ENCODE results near the gene POLRMT. TPM values are rescaled to one million over a fixed set of nuclear protein-coding genes. Genes with fewer than 3 reads are reported as not detected.

Gene POLRMT
- total RNA-seq, 2 experiments from 2014 or later: 42.1 to 52.3 TPM

DNA sequence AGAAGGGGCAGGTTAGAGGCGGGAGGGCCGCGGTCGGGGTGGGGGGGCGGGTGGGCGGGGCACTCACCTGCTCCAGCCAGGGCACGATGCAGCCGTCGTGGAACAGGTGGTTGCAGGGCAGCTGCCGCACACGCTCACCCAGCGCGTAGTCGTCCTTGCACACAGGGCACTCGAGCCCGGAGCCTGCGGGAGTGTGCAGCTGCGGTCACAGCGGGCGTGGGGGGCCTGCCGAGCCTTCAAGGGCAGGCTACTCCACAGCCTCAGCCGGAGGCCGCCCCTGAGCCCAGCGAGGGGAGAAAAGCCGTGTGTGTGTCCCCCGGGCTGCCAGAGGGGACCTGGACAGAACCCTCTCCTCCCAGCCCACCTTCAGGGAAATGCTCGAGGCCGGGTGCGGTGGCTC, 15.0 kb upstream of the POLRMT start:
- Mint-ChIP-seq H3K9me3 (no peaks in the 10 kb centered on the region), H3K27ac (no peak overlapping the region), H3K4me3 (no peak overlapping the region), H3K36me3 (ENCODE audit: low read depth) (peaks cover 6% of the 10 kb centered on the region), H3K27me3 (no peaks in the 10 kb centered on the region), H3K4me1 (no peaks in the 10 kb centered on the region)
- CTCF ChIA-PET: no interaction called here
- POLR2A ChIA-PET: no interaction called here
- DNase-seq: no peak

DNA sequence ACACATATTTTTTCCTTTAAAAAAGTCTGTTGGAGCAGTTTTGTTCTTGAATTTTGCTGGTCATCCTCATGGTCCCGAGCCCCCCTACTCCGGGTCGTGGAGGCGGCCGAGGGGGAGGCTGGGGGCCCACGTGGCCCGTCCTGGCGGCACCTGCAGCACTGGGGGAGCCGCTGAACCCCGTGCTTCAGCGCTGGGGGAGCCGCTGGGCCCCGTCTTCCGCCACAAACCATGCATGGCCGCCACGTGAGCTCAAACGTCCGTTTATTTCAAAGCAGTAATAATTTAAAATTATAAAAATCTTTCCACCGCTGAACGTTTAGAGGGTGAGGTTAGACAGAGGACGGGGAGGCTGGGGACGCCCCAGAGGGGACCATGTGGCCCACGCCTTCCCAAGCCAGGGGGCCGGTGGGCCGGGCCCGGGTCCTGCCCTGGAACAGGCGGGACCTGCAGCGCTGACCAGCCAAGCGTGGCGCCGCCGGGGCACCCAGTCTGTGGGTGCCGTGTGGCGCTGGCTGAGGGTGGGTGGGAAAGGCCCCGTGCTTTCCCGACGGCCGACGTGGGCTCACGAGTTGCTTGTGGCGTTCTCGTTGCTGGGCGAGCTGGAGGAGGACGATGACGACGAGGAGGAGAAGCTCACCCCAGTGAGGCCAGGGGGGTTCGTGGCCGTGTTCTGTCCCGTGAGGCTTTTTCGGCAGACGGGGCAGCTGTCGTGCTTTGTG, 14.4 kb upstream of the POLRMT start:
- CTCF ChIA-PET: no interaction called here
- POLR2A ChIA-PET: no interaction called here
- H3K27me3 Mint-ChIP-seq: no peaks in the 10 kb centered on the region
- DNase-seq: no peak
- no peak overlapping the region for H3K27ac Mint-ChIP-seq
- H3K4me3 Mint-ChIP-seq: no peak overlapping the region
- peaks cover 6% of the 10 kb centered on the region for H3K36me3 Mint-ChIP-seq (ENCODE audit: low read depth)
- no peaks in the 10 kb centered on the region for H3K4me1 Mint-ChIP-seq
- no peaks in the 10 kb centered on the region for H3K9me3 Mint-ChIP-seq

DNA sequence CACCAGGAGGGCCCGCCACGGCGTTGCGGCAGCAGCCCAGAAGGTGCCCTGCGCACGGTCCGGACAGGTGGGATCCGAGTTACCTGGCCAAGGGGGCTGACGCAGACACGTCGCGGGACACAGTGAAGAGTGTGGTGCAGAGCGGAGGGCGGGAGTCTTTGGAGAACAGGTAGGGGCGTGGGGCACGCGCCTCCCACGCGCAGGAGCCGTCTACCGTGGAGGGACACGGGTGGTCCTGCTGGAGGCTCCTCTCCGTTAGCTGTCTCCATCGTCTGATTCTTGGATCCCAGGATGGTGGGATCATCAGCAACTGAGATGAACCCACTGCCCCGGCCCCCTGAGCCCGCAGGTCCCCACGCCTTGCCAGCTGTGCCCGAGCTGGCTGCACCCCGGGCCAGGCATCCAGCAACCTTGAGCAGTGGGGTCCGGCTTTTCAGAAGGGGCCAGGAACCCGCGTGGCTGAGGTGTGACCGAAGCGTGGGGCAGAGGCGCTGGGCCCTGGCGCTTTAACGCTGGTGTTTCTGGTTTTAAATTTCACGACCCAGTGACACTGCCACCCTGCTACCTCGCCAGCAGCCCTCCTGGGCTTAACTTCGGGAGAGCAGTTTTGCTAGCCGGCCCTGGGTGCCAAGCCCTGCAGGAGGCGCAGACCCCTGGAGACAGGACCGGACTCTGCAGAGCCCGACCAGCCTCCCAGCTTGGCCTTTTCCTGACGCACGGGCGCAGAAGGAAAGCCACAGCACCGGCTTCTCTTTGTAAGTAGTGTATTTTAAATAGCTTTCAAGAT, 13.6 kb upstream of the POLRMT start:
- H3K27ac Mint-ChIP-seq: no peak overlapping the region
- no peak overlapping the region for H3K4me3 Mint-ChIP-seq
- CTCF ChIA-PET: no interaction called here
- no peaks in the 10 kb centered on the region for H3K27me3 Mint-ChIP-seq
- H3K9me3 Mint-ChIP-seq: no peaks in the 10 kb centered on the region
- no peaks in the 10 kb centered on the region for H3K4me1 Mint-ChIP-seq
- POLR2A ChIA-PET: no interaction called here
- H3K36me3 Mint-ChIP-seq (ENCODE audit: low read depth): peaks cover 6% of the 10 kb centered on the region
- no peak for DNase-seq

DNA sequence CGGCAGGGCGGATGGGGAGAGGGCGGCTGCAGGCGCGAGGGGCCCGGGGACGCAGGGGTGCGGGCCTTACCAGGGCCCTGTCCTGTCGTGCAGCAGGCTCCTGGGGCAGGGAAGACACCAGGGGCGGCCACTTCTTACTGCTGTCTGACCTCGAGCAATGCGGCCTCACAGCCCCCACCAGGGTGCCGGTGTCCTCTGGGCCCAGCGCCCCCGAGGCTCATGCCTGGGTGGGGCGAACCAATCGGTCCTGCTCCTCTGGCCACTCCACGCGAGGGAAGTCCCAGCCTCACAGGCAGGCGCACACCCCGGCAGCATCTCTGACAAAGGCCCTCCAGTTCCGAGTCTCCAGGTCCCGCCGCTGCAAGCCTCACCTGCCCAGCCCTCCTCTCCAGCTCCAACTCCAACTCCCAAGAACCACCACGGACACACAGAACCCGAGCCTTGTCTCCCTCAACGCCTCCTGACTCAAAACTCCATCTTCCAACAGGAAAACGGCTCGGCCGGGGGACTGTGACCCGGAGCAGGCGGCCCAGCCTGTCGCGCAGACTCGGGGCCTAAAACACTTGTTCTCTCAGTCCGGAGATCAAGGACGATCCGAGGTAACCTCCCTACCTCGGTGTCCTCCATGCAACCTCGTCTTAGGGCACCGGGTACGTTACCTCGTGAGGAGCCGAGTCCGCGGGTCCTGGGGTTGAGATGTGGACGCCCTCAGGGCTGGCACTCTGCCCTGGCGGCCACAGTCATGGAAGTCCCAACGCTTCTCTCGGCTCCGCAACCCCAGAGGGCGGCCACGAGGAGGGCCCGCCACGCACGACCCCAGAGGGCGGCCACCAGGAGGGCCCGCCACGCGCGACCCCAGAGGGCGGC, 12.8 kb upstream of the POLRMT start:
- ChIA-PET CTCF (no interaction called here), POLR2A (no interaction called here)
- DNase-seq: no peak
- Mint-ChIP-seq H3K4me3 (no peak overlapping the region), H3K9me3 (no peaks in the 10 kb centered on the region), H3K4me1 (no peaks in the 10 kb centered on the region), H3K27me3 (no peaks in the 10 kb centered on the region), H3K36me3 (ENCODE audit: low read depth) (peaks cover 6% of the 10 kb centered on the region), H3K27ac (no peak overlapping the region)

DNA sequence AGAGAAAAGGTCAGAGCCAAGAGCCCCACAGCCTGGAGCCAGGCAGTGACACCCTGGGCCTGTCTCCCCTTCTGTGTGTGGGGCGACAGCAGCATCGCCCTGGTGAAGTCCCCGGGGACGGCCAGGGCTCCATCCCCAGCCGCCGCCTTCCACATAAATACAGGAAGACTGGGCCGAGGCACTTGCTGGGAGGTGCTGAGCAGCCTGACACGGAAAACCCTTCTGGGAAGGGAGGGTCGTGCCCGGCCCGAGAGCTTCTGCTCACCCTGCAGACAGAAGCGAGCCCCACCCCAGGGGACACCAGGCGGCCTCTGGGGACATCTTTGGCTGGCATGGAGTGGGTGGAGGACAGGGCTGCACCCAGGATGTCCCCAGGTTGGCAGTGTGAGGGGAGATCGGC, 11.5 kb upstream of the POLRMT start:
- peaks cover 6% of the 10 kb centered on the region for H3K36me3 Mint-ChIP-seq (ENCODE audit: low read depth)
- H3K27ac Mint-ChIP-seq: no peak overlapping the region
- ChIA-PET POLR2A (no interaction called here), CTCF (no interaction called here)
- no peak overlapping the region for H3K4me3 Mint-ChIP-seq
- no peaks in the 10 kb centered on the region for H3K9me3 Mint-ChIP-seq
- DNase-seq: no peak
- H3K27me3 Mint-ChIP-seq: no peaks in the 10 kb centered on the region
- H3K4me1 Mint-ChIP-seq: no peaks in the 10 kb centered on the region

DNA sequence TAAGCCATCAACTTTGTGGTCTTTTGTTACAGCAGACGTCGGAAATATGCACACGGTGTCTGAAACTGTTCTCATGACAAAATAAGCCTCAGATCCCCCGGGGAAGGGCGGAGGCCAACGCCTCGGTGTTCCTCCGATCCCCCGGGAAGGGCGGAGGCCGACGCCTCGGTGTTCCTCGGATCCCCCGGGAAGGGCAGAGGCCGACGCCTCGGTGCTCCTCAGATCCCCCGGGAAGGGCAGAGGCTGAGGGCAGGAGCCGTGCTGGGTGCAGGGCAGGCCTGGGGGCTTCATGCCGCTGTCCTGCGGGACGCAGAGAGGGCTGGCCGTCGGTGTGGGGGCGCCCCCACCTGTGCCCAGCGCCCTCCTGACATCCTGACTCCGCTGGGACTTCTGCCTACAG, 11.0 kb upstream of the POLRMT start:
- Mint-ChIP-seq H3K4me3 (no peak overlapping the region), H3K36me3 (ENCODE audit: low read depth) (peaks cover 6% of the 10 kb centered on the region), H3K27me3 (peaks cover under 1% of the 10 kb centered on the region), H3K27ac (no peak overlapping the region), H3K4me1 (peaks cover 1% of the 10 kb centered on the region), H3K9me3 (no peaks in the 10 kb centered on the region)
- CTCF ChIA-PET: interaction anchor here (0.6 kb wide), 1 partner anchor 18 kb away, joined by 6 read pairs; no protein-coding TSS in a partner anchor
- DNase-seq: no peak
- POLR2A ChIA-PET: no interaction called here

DNA sequence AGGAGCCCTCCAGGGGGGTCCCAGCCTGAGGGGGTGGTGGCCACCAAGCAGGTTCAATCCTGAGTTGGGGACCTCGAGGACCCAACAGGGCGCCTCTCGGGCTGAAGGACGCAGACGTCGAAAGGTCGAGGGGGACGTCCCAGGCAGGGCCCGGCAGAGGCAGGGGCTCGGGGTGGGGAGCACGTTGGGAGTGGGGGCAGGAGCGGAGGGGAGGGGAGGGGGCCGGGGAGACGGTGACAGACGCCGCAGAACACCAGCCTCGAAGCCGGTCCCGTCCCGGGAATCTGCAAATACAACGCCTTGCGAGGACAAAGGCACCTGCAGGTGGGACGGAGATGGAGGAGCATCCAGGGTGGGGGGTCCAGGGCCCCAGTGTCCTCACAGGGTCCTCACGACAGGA, 10.4 kb upstream of the POLRMT start:
- Mint-ChIP-seq H3K9me3 (no peaks in the 10 kb centered on the region), H3K4me1 (peaks cover 7% of the 10 kb centered on the region), H3K4me3 (no peak overlapping the region), H3K27ac (no peak overlapping the region), H3K27me3 (peaks cover 2% of the 10 kb centered on the region), H3K36me3 (ENCODE audit: low read depth) (peaks cover 5% of the 10 kb centered on the region)
- CTCF ChIA-PET: interaction anchor here (0.6 kb wide), 1 partner anchor 18 kb away, joined by 6 read pairs; no protein-coding TSS in a partner anchor
- no peak for DNase-seq
- POLR2A ChIA-PET: no interaction called here

DNA sequence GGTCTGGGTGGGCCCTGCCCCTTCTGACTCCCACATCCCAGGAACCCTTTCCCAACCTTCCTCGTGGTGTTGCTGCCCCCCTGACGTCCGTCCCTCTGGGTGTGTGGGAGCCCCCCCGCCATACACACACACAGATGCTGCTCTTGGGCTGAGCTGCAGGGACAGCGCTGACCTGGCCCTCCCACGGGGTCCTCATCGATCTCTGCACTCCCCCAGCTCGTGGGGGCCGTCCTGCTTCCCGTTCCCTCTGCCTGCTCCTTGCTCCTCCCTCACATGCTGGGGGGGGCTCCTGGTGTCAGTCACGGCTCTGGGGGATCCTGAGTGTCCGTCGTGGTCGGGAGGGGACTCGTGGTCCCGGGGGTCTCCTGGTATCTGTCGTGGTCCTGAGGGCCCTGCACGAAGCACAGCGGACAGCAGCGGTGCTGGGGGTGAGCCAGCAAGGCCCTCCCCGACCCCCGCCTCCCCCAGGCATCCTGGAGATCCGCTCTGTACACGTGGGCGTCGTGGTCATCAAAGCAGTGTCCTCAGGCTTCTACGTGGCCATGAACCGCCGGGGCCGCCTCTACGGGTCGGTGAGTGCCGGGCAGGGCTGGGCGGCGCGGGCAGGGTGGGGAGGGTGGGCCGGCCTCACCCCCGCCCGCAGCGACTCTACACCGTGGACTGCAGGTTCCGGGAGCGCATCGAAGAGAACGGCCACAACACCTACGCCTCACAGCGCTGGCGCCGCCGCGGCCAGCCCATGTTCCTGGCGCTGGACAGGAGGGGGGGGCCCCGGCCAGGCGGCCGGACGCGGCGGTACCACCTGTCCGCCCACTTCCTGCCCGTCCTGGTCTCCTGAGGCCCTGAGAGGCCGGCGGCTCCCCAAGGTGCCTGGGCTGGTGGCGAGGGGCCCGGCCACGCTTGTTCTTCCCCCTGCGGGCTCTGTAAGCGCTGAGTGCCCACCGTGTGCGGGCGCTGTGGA, 9.7 kb upstream of the POLRMT start:
- no peak for DNase-seq
- Mint-ChIP-seq H3K27ac (no peak overlapping the region), H3K9me3 (no peaks in the 10 kb centered on the region), H3K4me1 (peaks cover 7% of the 10 kb centered on the region), H3K4me3 (no peak overlapping the region), H3K36me3 (ENCODE audit: low read depth) (peaks cover 3% of the 10 kb centered on the region), H3K27me3 (peaks cover 2% of the 10 kb centered on the region)
- ChIA-PET POLR2A (no interaction called here), CTCF (interaction anchor here (1.2 kb wide), 1 partner anchor 9 kb away, joined by 4 read pairs; no protein-coding TSS in a partner anchor)

DNA sequence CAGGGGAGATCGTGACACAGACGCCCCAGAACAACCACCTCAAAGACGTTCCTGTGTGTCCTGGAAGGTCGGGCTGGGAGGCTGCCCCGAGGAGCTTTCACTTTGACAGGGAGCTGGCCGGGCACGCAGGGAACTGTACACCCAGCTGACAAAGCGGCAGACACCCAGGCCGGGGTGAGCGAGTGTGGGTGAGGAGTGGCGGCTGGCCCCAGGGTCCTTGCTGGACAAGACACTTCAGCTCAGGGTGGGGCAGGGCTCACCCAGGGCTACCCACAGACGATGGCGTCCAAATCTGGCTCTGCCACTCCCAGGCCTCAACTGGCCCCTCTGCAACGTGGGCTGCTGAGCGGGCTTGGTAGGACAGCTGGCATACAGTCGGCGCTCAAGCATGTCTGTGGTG, 8.4 kb upstream of the POLRMT start:
- no peaks in the 10 kb centered on the region for H3K9me3 Mint-ChIP-seq
- ChIA-PET POLR2A (no interaction called here), CTCF (interaction anchor here (1.2 kb wide), 1 partner anchor 157 kb away, joined by 3 read pairs; no protein-coding TSS in a partner anchor)
- no peak overlapping the region for H3K4me3 Mint-ChIP-seq
- DNase-seq: no peak
- H3K27ac Mint-ChIP-seq: no peak overlapping the region
- H3K27me3 Mint-ChIP-seq: peaks cover 2% of the 10 kb centered on the region
- H3K36me3 Mint-ChIP-seq (ENCODE audit: low read depth): peaks cover 3% of the 10 kb centered on the region
- H3K4me1 Mint-ChIP-seq: peaks cover 9% of the 10 kb centered on the region

DNA sequence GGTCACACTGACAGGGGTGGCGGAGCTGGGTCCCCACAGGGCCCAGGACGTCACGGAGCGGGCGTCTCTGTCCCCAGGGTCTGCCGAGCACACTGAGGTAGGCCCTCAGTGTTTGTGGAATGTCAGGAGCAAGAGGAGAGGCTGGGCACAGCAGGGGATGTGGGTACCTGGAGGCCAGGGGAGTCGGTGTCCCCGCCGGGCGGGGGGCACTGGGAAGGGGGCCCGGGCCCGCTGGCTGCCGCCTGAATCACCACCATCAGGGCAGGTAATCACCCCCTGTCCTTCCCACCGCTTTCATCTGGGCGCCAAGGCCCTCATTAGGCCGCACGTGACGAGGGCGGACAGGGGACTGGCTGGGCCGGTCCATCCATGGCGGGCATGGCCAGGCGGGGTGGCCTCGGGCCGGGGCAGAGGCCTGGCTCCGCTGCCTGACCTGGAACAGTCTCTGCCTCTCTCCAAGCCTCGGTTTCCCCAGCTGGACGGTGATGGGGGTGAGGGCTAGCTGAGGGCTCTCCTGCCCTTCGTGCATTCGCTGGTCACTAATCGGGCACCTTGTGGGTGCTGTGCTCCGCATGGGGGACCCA, 7.4 kb upstream of the POLRMT start:
- no peaks in the 10 kb centered on the region for H3K9me3 Mint-ChIP-seq
- ChIA-PET POLR2A (no interaction called here), CTCF (interaction anchor here (0.6 to 1.2 kb wide), 3 partner anchors 158 to 640 kb away, joined by 3 to 4 read pairs (median 3); no protein-coding TSS in a partner anchor)
- peaks cover 2% of the 10 kb centered on the region for H3K27me3 Mint-ChIP-seq
- no peak overlapping the region for H3K4me3 Mint-ChIP-seq
- H3K36me3 Mint-ChIP-seq (ENCODE audit: low read depth): no peaks in the 10 kb centered on the region
- no peak overlapping the region for H3K27ac Mint-ChIP-seq
- H3K4me1 Mint-ChIP-seq: peaks cover 9% of the 10 kb centered on the region
- DNase-seq: no peak

DNA sequence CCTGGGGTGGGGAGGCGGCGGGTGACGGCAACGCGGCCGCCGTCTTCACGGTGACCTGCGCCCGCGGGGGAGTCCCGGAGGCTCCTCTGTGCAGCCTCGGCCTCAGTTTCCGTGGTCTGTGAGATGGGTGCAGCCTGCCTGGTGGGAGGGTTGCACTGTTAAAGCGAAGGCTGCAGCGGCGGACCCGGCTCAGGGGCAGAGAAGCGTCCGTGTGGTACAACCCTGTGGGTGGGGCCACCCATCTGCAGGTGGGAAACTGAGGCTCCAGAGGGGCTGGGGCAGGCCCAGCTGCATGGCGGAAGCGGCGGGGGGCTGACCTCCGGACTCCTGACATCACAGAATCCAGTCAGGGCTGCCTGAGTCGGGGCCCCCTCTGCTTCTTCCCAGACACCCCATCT, 6.8 kb upstream of the POLRMT start:
- CTCF ChIA-PET: no interaction called here
- DNase-seq: no peak
- no peaks in the 10 kb centered on the region for H3K36me3 Mint-ChIP-seq (ENCODE audit: low read depth)
- H3K9me3 Mint-ChIP-seq: no peaks in the 10 kb centered on the region
- peak overlapping the region; percentile 7 for H3K4me3 Mint-ChIP-seq
- H3K27me3 Mint-ChIP-seq: peaks cover 2% of the 10 kb centered on the region
- POLR2A ChIA-PET: no interaction called here
- H3K4me1 Mint-ChIP-seq: peaks cover 9% of the 10 kb centered on the region
- no peak overlapping the region for H3K27ac Mint-ChIP-seq
